ENCODE measurements around the gene CRTAC1. TPM values are rescaled to one million over a fixed set of nuclear protein-coding genes. Genes with fewer than 3 reads are reported as not detected.
"Not testable (repeated sequence)": the region's sequence is repeated elsewhere in the genome, so short reads cannot be mapped to it uniquely, and the experiment has no call there.

The CRTAC1 gene
- total RNA-seq, 1 experiment from 2014 or later, result not detected

GRCh38 chr10:97842656-97843280, 187.7 kb downstream of the CRTAC1 start:
- DNase-seq (ENCODE audit: low spot score), result no peak

DNA sequence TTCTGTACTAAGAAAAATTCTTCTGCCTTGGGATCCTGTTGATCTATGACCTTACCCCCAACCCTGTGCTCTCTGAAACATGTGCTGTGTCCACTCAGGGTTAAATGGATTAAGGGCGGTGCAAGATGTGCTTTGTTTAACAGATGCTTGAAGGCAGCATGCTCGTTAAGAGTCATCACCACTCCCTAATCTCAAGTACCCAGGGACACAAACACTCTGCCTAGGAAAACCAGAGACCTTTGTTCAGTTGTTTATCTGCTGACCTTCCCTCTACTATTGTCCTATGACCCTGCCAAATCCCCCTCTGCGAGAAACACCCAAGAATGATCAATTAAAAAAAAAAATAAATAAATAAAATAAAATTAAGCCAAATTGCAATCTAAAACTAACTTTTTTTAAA, 188.3 kb downstream of the CRTAC1 start:
- DNase-seq (ENCODE audit: low spot score), result not testable (repeated sequence)

DNA sequence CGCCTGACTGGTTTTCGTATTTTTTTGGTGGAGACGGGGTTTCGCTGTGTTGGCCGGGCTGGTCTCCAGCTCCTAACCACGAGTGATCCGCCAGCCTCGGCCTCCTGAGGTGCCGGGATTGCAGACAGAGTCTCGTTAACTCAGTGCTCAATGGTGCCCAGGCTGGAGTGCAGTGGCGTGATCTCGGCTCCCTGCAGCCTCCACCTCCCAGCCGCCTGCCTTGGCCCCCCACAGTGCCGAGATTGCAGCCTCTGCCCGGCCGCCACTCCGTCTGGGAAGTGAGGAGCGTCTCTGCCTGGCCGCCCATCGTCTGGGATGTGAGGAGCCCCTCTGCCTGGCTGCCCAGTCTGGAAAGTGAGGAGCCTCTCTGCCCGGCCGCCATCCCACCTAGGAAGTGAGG, 189.3 kb downstream of the CRTAC1 start:
- DNase-seq (ENCODE audit: low spot score), result not testable (repeated sequence)

- no peak for DNase-seq (ENCODE audit: low spot score)
Observed at GRCh38 chr10:97838091-97838490, 192.3 kb downstream of the CRTAC1 start.

- no peak for DNase-seq (ENCODE audit: low spot score)
Observed at GRCh38 chr10:97836446-97836845, 194.0 kb downstream of the CRTAC1 start.

DNA sequence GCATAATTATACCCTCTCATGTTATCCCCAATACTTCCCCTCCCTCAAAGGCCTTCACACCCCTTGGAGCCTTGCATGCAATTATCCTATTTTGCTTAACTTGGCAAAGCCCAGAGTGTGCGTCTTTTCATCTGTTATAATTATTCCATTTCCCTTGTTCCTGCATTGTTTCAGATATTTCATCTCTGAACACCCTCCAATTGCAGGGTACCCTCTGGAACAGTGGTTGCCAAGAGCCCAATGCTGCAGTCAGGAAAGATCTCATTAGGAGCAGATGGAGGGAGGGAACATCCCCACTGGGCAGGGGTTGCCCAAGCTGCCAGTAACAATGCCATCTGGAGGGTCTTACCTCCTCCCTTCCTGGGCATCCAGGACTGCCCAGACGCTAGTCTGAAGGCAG, 199.2 kb downstream of the CRTAC1 start:
- DNase-seq (ENCODE audit: low spot score), result no peak

- DNase-seq (ENCODE audit: low spot score), result no peak
Observed at GRCh38 chr10:97830064-97830463, 200.4 kb downstream of the CRTAC1 start.

GRCh38 chr10:97828721-97829120, 201.7 kb downstream of the CRTAC1 start:
- DNase-seq (ENCODE audit: low spot score), result no peak

DNA sequence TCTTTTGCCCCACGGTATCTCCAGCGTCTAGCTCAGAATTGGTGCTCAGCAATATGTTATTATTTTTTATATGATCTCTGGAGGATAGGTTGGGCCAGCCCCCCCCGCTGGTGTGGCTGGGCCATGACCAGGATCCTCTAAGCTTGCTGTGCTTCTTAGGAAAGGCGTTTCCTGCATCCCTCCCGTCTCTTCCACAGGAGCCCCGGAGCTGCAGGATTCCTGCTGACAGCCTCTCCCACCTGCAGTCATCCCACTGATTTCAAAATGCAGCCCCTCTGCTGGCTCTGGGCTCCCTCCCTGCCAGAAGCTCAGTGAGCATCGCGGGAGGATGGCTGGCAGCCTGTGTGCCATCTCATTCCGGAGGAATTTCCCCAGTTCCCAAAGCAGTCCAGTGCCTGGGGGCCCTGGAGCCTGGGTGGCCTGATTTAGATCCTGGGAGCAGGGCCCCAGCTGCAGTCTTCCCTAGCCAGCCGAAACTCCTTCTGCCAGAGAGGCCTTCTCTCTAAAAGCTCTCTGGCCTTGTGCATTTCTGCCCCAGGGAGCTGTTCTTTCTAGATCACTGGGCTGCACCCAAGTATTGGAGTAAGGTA, 202.6 kb downstream of the CRTAC1 start:
- no peak for DNase-seq (ENCODE audit: low spot score)

DNA sequence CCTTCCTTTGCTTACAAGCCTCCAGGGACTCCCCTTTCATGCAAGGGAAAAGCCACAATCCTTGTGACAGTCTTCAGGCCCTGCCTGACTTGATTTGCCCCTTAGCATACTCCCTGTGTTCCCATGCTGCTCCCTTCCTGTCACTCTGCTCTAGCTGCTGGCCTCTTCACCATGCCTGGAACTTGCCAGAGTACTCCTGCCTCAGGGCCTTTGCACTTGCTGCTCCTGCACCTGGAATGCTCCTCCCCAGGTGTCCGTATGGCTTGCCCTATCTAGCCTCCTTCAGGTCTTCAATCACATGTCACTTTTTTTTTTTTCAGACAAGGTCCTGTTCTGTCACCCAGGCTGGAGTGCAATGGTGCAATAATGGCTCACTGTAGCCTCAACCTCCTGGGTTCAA, 203.5 kb downstream of the CRTAC1 start:
- DNase-seq (ENCODE audit: low spot score), result no peak

GRCh38 chr10:97825020-97825760, 205.2 kb downstream of the CRTAC1 start:
- DNase-seq (ENCODE audit: low spot score), result no peak

GRCh38 chr10:97823734-97824133, 206.7 kb downstream of the CRTAC1 start:
- no peak for DNase-seq (ENCODE audit: low spot score)

- no peak for DNase-seq (ENCODE audit: low spot score)
Observed at GRCh38 chr10:97822261-97822687, 208.1 kb downstream of the CRTAC1 start.

DNA sequence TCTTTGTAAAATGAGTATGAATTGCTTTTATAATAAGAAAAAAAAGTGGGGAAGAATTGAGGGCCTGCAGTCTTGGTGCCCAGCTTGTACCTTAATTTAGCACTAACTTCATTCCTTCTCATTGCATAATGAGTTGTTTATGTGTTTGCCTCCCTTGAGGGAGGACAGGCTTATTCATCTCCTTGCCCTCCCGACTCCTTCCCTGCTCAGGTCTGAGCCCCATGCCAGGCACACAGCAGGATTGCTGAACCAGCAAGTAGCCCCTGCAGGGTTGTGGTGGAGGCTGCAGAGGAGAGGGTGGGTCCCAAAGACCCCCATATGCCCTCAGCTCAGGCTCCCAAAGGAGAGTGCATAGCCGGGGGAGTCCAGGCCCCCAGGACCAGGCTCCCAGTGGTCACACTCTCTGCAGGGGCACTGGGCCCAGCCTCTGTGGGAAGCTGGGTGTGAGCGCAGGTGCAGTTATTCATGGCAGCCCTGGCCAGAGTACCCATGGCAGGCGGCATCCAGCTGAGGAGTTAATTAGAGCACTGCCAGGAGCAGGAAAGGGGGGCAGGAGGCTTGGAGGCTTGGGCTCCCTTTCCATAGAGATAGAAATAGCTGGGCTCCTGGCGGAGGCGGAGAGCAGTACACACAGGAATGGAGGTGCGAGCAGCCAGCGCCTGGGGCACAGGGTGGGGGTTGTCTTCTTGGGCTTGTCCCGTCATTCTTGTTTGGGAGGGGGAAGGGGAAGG, 208.9 kb downstream of the CRTAC1 start:
- DNase-seq (ENCODE audit: low spot score), result no peak

GRCh38 chr10:97820096-97820704, 210.2 kb downstream of the CRTAC1 start:
- no peak for DNase-seq (ENCODE audit: low spot score)

- no peak for DNase-seq (ENCODE audit: low spot score)
Observed at GRCh38 chr10:97818572-97818971, 211.8 kb downstream of the CRTAC1 start.

GRCh38 chr10:97816609-97817008, 213.8 kb downstream of the CRTAC1 start:
- DNase-seq (ENCODE audit: low spot score), result no peak

Small RNA genes lying within 50 kb of the gene (small RNA-seq; reads per million reads assigned to genes)
- gene AL355301.1, result not detected

Other genes with a start within 250 kb of the CRTAC1 start
- gene GOLGA7B, start 180.8 kb downstream of the CRTAC1 start, total RNA-seq (2014; rRNA removed; shearing (Covaris generic)), result 1.1 and 1.7 TPM in 2 replicates
- 3.9 and 5.7 TPM in 2 replicates for gene R3HCC1L, start 104.0 kb upstream of the CRTAC1 start, total RNA-seq (2014; rRNA removed; shearing (Covaris generic))
- gene LOXL4, start 237.6 kb upstream of the CRTAC1 start, total RNA-seq (2014; rRNA removed; shearing (Covaris generic)), result 19.6 and 23.0 TPM in 2 replicates